ACHN (cell line): ENCODE results near the gene SH3RF3.

Experiments used
- DNase-seq: peaks from one replicate; pipeline ENCODE4 v3.0.0-alpha.2; 2015
- in situ Hi-C: cut with HindIII; loops from 2 replicates; pipeline ENCODE4 v1.10.0; 2017; ENCODE audit warnings: low sequenced_read_pairs, low pct_ligation_motif_present, low pct_unique_long_range_greater_than_20kb

SH3RF3 gene

GRCh38 chr2:109433486-109433885 lies 304.5 kb downstream of the SH3RF3 start:
- no peak for DNase-seq
- in situ Hi-C loops = no loop called here

DNA sequence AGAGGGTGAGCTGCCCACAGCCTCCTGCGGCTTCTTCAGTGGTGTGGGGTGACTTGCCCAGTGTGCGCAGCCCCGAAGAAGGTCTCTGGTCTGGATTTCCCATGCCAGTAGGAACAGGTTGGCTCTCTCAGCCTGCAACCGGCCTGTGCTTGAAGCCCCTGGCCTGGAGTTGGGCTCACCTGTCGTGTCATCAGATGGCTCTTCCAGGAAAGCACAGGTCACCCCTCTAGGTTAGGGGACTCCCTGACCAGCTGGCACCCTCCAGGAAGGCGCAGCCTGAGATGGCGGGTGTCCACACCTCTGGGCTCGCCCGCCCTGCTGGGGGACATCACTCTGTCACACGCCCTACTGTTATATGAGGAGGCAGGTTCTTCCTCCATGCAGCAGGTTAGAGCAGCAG lies 304.9 kb downstream of the SH3RF3 start:
- in situ Hi-C loops = no loop called here
- DNase-seq = no peak

GRCh38 chr2:109434351-109434750 lies 305.3 kb downstream of the SH3RF3 start:
- in situ Hi-C loops = no loop called here
- no peak for DNase-seq

- in situ Hi-C loops = no loop called here
Observed at GRCh38 chr2:109435066-109435690, 306.2 kb downstream of the SH3RF3 start.

GRCh38 chr2:109435901-109436598 lies 307.0 kb downstream of the SH3RF3 start:
- DNase-seq = no peak
- in situ Hi-C loops = no loop called here

More at GRCh38 chr2:109435066-109435690, 306.2 kb downstream of the SH3RF3 start:
- DNase-seq = no peak

GRCh38 chr2:109436610-109437225 lies 307.7 kb downstream of the SH3RF3 start:
- no peak for DNase-seq
- in situ Hi-C loops = no loop called here

- in situ Hi-C loops = no loop called here
- no peak for DNase-seq
Observed at GRCh38 chr2:109437325-109438090, 308.5 kb downstream of the SH3RF3 start.

DNA sequence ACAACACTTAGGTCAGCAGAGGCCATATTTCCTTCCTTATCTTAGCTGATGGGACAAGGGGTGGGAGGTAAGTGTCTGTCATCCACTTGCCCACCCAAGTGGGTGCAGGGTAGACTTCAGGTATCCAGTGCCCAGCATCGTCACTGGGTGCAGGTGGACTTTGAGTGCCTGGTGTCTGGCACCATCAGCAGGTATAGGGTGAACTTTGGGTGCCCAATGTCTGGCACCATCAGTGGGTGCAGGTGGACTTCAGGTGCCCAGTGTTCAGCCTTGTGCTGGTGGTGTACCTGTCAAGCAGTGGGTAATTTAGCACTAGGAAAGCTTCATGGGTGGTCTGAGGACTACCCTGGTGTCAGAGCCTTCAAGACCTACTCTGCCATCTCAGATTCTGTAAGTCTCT lies 309.1 kb downstream of the SH3RF3 start:
- DNase-seq = no peak
- in situ Hi-C loops = no loop called here

DNA sequence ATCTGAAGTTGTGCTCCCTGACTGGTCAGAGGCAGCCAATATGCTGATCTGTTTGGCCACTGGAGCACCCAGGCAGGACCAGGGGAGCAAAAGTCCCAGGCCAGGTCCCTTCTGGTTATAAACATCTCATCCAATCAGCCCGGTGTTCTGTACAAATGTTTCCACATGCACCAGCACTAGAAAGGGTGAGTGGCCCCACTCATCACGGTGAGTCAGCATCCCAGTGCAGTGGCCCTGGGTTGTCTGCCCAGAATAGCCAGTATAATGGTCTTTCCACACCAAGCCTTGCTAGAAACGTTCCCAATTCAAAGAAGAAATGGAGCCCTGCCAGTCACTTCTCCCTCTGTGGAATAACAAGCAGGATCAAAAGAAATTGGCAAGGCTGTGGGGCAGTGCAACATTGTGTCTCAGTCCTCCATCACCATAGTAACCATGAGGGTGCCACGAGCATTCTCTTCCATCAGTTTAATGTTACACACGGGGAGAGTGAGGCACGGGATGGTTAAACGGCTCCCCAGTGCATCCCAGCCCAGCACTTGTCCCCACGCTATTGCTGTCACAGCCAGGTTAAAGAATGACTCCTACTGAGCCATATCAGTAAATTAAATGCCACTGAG lies 309.9 kb downstream of the SH3RF3 start:
- in situ Hi-C loops = no loop called here
- DNase-seq = no peak

GRCh38 chr2:109439390-109439786 lies 310.4 kb downstream of the SH3RF3 start:
- in situ Hi-C loops = no loop called here
- no peak for DNase-seq

- in situ Hi-C loops = no loop called here
- DNase-seq = no peak
Observed at GRCh38 chr2:109439986-109440385, 311.0 kb downstream of the SH3RF3 start.

GRCh38 chr2:109440499-109441156 lies 311.6 kb downstream of the SH3RF3 start:
- in situ Hi-C loops = no loop called here
- no peak for DNase-seq

DNA sequence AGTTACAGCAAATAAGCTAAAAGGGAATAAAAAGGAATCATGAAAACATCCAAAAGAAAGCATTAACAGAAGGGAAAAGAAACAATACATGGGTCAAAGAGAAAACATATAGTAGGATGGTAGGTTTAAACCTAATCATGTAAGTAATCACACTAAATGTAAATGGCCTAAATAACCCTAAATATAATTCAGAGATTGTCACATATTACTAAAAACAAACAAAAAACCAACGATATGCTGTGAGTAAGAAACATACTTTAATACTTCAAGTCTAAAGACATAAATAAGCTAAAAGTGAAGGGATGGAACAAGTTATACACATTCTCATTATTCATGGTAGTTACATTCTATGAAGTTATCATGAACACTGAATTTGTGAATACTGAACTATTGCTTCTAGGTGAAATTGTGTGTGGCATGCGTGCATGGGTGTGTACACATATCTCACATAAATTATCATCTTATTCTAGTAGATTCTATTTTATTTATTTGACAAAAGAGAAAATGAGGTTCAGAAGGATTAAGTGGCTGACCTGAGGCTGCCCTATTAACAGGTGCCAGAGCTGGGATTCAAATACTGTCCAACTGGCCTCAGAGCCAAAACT lies 313.8 kb downstream of the SH3RF3 start:
- in situ Hi-C loops = no loop called here
- DNase-seq = no peak

- DNase-seq = no peak
- in situ Hi-C loops = no loop called here
Observed at GRCh38 chr2:109444916-109445315, 315.9 kb downstream of the SH3RF3 start.

GRCh38 chr2:109446278-109447131 lies 317.5 kb downstream of the SH3RF3 start:
- DNase-seq = no peak
- in situ Hi-C loops = no loop called here

- no peak for DNase-seq
- in situ Hi-C loops = no loop called here
Observed at GRCh38 chr2:109447251-109447661, 318.3 kb downstream of the SH3RF3 start.

DNA sequence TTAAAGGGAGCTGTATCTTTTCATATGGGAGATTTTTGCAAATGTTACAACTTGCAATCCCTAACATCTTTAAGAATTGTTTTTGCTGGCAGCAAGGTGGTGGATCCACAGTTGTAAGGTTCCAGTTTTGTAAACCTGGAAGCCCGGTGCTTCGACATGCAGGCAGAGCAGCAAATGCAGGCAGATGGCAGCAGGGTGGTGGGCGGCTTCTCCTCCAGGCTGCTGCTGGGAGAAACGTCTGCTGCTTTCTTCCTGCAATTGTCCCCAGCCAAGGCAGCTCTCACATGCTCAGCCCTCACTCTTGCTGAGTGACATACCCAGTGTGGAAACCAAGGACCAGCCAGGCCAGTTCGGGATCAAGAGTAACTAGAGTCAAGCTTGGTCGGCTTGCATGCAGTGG lies 318.8 kb downstream of the SH3RF3 start:
- in situ Hi-C loops = no loop called here
- no peak for DNase-seq
